ENCODE results near the gene TRIM31.

The TRIM31 gene

DNA sequence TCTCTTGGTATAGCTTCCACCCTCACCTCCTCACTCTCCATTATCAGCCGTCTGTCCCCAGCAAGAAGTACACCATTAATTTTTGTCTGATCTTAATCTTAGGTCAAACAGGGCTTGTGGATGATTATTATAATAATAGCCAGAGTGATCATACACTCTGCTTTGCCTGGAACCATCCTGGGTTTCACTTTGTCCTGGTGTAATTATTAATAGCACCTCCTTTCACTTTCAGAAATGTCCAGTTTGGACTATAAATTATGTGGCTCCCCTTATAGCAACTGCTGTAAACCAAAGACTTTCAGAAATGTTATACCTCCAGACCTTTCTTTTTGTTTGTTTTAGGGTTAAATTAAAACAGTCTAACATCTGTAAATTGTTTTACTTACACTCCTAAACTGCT lies 951 bp upstream of the TRIM31 start:
- DNase-seq (ENCODE audit: low read depth) = no peak

DNA sequence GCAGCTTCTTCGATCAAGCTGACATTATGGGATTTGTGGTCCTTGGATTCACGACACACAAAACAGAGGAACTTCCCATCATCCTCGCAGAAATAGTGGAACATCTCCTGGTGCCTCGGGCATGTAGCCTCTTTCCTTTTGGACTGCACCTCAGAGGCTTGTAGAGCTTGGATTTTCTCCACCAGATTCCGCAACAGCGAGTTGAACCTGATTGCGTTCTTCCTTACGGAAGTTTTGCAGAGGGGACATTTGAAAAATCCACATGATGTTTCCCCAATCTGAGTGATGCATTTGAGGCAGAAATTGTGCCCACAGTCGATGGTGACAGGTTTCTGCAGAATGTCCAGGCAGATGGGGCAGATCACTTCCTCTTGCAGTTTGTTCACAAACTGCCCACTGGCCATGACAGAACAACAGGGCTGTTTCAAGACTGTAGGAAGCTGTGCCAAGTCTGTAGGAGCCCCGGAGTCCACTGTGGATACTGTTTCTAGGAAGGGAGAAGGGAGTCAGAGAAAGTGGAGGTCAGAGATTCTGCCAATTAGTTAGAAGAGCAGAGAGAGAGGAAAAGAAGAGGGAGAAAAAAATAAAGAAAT lies 392 bp downstream of the TRIM31 start:
- no peak for DNase-seq (ENCODE audit: low read depth)

DNA sequence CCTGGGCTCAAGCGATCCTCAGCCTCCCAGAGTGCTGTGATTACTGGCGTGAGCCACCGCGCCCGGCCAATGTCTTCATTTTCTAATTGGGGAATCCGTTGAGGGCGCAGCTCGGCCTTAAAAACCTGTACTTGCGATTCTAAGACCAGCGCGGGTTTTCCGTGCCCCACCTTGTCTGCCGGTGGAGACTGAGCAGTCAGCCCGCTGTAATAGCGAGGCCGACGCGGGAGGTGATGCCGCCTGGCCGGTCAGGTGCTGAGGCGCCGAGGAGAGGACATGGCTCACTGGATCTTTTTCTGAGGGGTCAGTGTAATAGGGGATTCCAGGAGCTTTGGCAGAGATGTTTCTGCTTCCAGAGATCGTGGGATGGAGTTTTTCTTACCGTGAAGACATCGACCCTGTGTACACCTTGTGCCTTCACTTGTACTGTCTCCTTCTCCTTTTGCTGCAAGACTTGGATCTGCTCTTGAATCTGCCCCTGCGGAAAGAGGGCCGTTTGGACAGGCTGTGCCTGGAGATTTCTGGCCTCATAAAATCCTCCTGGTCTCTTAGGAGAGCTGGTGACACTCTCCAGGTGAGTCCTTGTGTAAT lies 1.5 kb downstream of the TRIM31 start:
- no peak for DNase-seq (ENCODE audit: low read depth)

DNA sequence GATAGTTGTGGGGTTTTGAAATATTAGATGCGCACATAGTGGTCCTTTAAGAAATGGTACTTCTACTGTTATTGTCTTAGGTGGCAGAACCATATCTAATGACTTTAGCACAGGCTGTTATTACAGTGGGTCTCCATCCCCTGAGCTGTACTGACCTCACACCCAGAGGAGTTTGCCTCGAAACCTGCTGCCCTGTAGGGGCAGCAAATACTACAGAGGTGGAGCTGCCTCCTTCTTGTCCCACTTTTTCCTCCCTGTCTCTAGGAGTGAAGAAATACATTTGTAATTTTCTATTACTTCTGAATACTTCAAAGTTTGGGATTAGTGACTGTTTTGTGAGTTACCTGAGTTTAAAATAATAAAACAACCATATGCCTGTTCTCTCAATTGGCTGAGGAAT lies 8.2 kb downstream of the TRIM31 start:
- no peak for DNase-seq (ENCODE audit: low read depth)

DNA sequence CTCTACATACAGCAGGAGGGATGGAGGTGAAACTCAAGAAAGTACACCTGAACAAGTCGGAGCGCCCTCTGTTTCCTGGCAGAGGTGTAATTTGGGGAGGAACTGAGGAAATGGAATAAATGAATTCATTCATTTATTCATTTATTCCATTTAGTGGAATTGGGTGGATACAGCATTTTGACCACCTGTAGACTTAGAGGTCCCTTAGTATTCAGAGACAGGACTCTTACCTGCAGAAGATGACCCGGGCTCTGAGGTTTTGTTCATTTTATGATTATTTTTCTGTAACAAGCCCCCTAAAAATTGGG lies 9.1 kb downstream of the TRIM31 start:
- no peak for DNase-seq (ENCODE audit: low read depth)

DNA sequence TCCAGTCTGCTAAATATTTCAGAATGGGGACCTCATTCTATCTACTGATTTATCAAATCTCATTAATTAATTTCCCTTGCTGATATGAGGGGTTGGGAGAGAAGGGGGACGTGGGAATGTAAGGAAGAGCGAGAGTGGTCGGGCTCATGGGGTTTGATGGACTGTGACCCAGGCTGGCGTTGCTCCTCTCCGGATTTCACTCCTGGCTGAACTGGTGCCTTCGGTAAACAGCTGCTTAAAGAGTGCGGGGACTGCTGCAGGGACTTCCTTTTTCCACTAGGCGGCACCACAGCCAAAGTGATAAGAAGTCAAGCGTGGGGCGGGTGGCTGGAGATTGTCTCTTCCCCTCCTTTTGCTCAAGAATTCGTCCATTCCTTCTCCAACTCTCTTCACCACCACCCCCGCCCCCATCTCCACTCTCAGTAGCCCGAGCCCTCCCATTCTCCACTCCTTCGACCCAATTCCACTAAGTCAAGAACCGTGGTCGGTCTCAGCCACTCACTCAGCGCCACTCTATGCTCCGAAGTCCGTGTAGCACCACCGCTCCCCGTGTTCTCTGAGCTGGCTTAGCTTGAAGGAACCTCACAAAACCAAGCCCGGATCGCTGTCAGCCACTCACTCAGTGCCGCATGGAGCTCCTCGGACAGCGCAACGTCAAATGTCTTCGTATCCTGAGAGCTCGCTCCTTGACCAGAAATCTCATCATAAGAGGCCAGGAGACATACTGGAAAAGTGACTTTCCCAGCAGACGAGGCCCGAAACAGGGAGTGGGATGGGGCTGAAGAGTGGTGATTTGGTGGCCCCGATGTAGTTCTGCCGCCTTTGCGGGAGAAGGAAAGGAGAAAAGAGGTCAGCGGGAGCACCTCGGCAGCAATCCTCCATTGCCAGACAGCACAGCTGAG lies 9.7 kb downstream of the TRIM31 start:
- peak; percentile 70 for DNase-seq (ENCODE audit: low read depth)

DNA sequence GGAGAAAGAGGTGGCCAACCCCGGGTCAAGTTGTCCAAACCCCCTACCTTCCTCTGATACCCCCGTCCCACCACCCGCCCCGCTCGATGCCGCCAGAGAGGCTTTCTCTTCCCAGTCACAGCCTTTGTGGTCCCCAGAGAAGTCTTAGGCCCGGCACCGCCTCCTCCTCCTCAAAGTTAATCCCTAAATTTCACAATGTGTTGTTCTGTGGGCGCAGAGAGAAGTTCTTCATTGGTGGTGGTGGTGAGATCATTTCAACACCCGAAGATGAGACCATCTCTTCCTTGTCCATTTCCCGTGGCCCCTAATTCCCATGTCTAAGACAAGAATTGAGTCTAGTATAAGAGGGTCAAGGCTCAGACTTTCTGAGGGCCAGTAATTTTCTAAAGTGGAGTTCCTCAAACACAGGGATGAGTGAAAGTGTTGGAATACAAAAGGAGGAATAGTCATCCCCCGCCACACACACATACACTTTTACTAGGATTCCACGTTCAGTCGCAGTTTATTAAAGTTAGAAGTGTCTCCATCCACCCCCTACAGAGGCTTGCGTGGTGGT lies 10.4 kb downstream of the TRIM31 start:
- DNase-seq (ENCODE audit: low read depth) = no peak

DNA sequence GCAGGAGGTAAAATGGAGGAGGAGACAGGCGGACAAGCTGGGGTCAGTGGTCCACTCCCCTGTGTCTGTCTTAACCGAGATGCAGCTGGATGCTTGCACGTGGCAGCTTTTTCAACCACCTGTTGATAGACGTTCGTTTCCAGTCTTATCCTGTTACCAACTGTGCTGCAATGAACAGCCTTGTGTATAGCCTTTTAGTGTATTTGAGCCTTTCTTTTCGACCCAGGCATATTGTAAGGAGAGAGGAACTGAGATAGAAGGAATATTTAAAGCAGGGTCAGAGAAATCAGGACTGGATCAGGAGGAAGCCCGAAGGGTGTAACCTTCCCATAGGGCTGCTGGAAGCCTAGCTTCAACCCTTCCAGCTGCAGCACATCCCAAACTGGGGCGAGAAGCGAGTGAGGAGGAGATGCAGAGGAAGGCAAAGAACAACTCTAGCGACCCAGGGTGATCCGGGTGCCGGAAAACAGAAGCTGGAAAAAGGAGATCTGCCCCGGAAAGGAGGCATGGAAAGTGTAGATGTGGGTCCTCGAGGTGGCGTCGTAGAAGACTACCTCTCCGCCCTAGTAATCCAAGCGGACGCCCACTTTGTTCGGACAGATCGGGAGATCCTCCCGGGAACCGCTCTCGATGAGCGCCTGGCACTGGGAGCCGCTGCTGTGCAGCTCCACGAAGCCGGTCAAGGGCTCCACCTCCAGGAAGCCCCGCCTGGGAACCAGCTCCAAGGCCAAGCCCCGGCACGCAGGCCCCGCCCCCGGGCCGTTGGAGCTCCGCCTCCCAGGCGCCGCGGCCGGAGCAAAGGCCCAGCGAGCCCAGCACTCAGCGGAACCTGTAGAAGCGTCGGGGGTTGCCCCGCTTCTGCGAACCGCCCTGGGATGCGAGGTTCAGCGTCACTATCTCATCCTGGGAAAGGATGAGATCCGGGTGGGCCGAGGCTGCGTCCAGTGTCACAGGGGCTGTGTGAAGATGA lies 11.2 kb downstream of the TRIM31 start:
- DNase-seq (ENCODE audit: low read depth) = peak; percentile 27

DNA sequence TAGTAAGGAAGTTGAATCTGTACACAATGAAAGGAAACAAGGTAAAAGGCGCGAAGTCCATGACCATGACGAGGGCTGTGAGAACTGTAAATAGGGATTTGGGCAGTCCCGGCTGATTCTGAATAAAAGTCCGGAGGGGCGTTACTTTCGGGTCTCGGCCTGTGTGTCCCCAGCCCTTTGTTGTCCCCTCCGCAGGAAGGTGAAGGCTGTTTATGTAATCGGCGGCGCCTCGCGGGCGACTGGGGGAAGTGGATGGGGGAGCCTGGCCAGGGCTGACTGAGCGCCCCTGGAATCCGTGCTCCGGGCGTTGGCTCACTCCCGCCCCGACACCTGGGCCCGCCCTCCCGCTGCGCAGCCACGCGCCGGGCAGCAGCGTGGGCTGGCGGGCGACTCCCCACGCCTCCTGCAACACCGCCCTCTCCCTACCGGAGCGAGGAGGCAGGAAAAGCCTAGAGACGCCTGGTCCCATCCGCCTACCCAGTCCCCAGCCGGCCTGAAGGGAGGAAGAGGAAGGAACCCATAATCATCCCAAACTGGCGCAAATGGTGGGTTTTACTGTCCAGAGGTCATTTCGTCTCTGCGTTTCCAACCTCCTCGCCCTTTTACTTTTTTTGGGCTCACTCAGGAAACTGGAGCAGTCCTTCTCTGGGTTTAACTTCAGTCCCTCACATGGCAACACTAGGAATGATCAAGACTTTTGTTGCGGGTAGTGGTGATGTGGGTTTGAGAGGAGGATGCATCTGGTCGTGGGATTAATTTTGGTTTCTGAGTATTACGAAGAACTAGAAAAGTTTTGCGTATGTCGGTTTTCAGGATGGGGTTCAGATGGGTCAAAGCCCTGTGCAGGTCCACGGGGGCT lies 12.1 kb downstream of the TRIM31 start:
- DNase-seq (ENCODE audit: low read depth) = no peak

DNA sequence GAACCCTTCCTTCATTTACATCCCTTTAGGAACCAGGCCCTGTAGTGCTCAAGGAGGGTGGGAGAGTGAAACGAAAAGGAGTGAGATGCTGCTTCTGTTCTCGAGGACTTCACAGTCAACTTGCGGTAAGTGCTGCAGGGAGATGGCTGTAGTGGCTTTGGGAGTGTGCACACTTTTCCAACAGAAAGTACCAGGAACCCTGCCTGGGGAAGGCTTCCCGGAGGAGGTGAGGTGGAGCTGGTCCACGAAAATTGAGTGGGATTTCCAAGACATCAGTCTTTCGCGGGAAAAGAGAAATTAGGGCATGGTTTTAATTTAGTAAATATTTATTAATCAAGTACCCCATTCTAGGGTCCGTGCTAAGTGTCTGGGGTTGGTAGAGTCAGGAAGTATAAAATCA lies 12.7 kb downstream of the TRIM31 start:
- DNase-seq (ENCODE audit: low read depth) = no peak

DNA sequence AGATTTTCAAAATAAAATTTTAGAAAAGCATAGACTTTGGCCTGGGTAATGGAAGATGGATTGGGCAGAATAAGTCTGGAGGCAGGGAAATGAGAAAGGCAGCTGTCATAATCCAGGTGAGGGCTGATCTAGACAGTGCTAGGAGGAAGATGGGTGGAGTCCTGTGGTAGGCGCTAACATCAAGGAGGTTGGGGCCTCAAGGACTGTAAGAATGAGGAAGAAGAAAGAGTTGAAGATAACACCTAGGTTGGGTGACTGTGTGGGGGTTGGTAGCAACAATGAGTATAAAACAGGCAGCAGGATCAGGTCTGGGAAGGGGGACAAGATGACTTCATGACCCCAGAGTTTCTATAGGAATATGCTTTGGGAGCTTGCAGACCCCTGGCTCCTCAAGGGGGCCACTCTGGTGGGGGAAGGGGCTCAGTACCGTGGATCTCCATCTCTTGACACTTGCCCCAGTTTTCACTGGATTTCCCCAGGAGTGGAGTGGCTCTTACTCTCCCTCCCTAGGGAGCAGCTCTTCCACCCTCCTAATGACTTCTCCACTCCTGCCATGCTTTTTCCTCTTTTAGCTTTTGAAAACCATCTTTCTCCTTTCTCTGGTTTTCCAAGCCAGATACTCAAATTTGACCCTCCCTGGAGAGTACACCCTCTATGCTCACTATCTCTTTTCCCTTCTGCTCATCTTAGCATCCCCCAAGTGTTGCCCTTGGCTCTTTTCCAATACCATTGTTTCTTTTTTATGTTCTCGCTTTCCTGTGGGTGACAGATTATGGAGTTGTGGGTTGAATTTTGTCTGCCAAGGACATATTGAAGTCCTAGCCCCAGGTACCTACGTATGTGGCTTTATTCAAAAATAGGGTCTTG lies 14.8 kb downstream of the TRIM31 start:
- DNase-seq (ENCODE audit: low read depth) = no peak

DNA sequence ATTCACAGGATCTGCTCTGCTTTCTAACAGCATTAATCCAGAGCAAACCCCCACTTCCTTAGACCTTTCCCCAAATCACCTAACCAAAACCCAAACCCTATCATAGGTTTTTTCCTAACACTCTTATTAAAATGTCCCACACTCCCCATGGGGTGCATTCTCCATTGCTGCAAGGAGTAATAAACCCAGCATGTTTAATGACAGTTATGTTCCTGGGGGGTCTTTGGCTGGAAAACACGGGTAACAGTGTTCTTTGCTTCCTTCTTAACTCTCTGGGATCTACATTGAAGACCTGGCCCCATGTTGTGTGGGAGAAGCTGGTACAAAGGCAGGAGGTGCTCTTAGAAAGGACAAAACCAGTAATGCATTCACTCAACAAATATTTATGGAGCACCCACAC lies 16.1 kb downstream of the TRIM31 start:
- DNase-seq (ENCODE audit: low read depth) = no peak

DNA sequence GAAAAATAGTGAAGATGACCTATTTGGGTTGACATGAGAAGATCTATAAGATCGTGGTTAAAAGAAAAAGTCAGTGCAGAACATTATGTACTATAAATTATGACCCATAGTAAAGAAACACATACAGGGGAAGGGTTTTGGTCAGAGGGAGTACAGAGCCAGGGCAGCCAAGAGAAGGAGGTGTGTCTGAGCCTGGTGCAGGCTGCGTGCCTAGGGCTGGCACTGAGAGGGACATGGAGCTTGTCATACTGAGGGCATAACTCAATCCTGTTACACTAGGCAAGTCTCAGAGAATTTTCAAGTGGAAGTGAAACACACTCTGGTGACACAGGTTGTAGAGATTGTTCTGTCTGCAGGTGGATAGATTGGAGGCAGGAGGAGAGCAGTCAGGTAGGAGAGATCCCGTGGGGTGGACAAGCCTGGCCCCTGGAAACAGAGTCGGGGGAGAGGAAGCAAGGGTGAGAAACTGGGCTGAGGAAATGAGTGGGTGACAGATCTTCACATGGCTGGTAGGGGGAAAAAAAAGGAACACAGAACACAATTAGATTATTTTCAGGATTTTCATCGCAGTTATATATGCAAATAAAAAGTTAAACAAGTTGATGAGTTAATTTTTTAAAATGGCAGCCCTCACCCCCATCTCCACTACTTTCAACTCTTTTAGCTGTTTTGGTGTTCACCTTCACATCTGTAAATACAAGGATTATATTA lies 18.8 kb downstream of the TRIM31 start:
- DNase-seq (ENCODE audit: low read depth) = no peak

DNA sequence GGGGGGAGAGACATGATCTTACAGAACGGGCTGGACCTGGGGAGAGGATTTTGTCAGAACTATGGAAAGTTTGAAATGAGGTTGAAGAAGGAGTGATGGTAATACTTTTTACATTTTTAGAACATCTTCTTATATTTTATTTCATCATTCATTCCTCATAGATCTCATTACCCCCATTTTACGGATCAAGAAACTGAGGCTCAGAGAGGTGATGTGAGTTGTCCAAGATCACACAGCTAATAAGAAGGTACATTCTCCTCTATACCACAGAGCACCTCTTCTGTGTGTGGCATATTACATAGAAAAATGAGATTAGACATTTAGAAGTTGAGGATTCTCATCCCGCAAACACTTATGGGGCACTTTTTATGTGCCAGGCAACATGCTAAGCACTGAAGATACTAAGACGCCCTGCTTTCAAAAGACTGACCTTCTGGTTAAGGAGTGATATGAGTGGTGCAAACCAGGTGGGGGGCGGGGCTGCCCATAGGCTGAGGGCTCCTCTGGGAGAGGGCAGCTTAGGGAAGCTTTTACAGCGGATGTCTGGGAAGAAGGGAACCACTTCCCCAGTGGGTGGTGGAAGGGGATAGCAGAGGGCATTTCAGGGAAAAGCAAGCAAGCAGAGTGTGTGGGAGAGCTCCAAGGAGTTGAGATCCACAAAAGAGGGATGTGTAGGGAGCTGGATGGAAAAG lies 19.9 kb downstream of the TRIM31 start:
- DNase-seq (ENCODE audit: low read depth) = no peak

DNA sequence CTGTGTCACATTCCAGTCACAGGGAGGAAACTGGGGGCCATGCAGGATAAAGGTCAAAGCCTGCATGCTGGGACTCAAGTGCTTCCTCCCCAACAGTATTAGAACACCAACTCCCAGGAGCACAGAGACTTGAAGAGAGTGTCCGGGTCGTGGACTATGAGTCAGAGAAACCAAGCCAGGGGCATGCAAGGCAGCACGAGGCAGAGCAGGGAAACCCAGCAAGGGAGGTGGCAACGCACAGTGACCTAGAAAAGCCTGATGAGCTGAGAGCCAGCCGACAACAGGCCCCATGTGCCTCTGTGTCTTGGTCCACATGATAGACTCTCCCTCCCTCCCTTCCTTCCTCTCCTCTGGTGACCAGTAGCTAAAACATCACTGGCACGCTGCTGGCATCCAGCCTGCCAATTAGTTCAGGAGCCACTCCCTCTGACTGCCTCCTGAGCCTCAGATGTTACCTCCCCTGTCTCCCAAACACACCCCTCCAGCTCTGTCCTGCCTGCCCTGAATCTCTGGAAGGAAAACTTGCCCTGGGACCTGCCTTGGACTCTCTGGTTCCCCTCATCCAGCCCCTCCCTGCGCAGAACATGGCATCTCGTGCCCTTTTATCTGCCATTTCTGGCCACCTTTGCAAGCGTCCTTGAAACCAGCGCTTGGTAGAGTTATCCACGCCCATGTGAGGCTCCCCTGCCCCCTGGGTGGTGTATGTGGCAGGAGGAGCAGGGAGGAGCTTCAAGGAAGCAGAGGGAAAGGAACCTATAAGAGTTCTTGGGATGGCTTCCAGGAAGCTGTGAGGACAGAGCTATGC lies 21.1 kb downstream of the TRIM31 start:
- DNase-seq (ENCODE audit: low read depth) = no peak

DNA sequence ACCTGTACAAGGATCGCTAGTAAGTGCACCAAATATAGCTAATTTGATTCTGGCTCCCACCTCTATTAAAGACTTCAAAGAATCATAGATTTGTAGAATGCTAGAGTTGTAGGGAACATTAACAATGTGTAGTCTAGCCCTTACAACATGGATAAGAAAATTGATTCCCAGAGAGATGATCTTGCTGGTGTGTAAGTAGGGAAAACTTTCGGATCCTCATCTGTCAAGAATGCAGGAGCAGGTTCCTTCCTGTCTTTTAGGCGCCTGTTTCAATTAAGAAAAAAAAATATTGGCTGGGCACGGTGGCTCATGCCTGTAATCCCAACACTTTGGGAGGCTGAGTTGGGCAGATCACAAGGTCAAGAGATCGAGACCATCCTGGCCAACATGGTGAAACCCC lies 25.0 kb downstream of the TRIM31 start:
- DNase-seq (ENCODE audit: low read depth) = no peak

DNA sequence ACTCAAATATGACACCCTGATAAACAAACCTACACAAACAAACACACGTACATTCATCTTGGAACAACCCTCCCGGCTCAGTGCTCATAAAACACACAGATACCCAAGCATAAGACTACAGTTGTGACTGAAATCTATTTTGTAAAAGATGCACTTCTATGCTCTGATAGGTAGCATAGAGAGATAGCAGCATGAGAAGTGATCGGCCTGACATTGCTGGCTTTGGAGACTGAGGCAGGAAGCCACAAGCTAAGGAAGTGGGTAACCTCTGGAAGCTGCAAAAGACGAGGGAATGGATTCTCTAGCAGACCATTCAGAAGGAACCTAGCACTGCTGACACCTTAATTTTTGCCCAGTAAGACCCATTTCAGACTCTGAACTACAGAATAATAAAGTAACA lies 35.7 kb downstream of the TRIM31 start:
- DNase-seq (ENCODE audit: low read depth) = no peak
